H9 (cell line): Measurements from ENCODE around the gene CPA4. TPM values are rescaled to one million over a fixed set of nuclear protein-coding genes. Genes with fewer than 3 reads are reported as not detected.

Experiments
- DNase-seq: peaks from one replicate; pipeline ENCODE4 v3.0.0-alpha.2; 2017
- H2AFZ ChIP-seq: one replicate; pipeline ENCODE4 v1.6.1; 2013; ENCODE audit warnings: mild to moderate bottlenecking, low read length, control low read depth, moderate library complexity
- H2AK5ac ChIP-seq: 2 replicates; pipeline ENCODE4 v1.6.1; 2013; ENCODE audit warnings: low read length, control low read depth, mixed read lengths; ENCODE audit not compliant: insufficient read length
- H2BK120ac ChIP-seq: one replicate; pipeline ENCODE4 v1.6.1; 2013; ENCODE audit warnings: low read depth, mild to moderate bottlenecking, low read length, control low read depth, inconsistent platforms; ENCODE audit not compliant: poor library complexity, severe bottlenecking
- H2BK12ac ChIP-seq: 2 replicates; pipeline ENCODE4 v1.6.1; 2013; ENCODE audit warnings: low read length, control low read depth, mixed read lengths, low read depth; ENCODE audit not compliant: insufficient read length
- H2BK15ac ChIP-seq: 2 replicates; pipeline ENCODE4 v1.6.1; 2013; ENCODE audit warnings: low read depth, low read length, control low read depth
- H2BK20ac ChIP-seq: one replicate; pipeline ENCODE4 v1.6.1; 2013; ENCODE audit warnings: low read depth, mild to moderate bottlenecking, low read length, control low read depth, inconsistent platforms; ENCODE audit not compliant: poor library complexity, severe bottlenecking
- H2BK5ac ChIP-seq: 2 replicates; pipeline ENCODE4 v1.6.1; 2013; ENCODE audit warnings: low read length, control low read depth, mixed read lengths; ENCODE audit not compliant: insufficient read length
- H3K14ac ChIP-seq: 2 replicates; pipeline ENCODE4 v1.6.1; 2013; ENCODE audit warnings: low read length, control low read depth; ENCODE audit not compliant: insufficient read depth
- H3K18ac ChIP-seq: 2 replicates; pipeline ENCODE4 v1.6.1; 2013; ENCODE audit warnings: low read depth, mild to moderate bottlenecking, mixed read lengths, low read length, control low read depth; ENCODE audit not compliant: insufficient read length
- H3K23ac ChIP-seq: 2 replicates; pipeline ENCODE4 v1.6.1; 2013; ENCODE audit warnings: low read length, control low read depth, mixed read lengths, low read depth; ENCODE audit not compliant: insufficient read length
- H3K23me2 ChIP-seq: 2 replicates; pipeline ENCODE4 v1.6.1; 2013; ENCODE audit warnings: low read depth, mild to moderate bottlenecking, mixed read lengths, low read length, control low read depth; ENCODE audit not compliant: insufficient read length, poor library complexity, severe bottlenecking
- H3K27ac ChIP-seq: 2 replicates; pipeline ENCODE4 v1.5.1; 2013; ENCODE audit warnings: low read length, control low read depth, mixed read lengths, low read depth; ENCODE audit not compliant: insufficient read length
- H3K27me3 ChIP-seq: 2 replicates; pipeline ENCODE4 v1.6.1; 2013; ENCODE audit warnings: low read length, control low read depth, inconsistent platforms; ENCODE audit not compliant: insufficient read depth
- H3K4ac ChIP-seq: 2 replicates; pipeline ENCODE4 v1.6.1; 2013; ENCODE audit warnings: low read depth, mild to moderate bottlenecking, control low read depth, inconsistent platforms, low read length, moderate library complexity
- H3K4me1 ChIP-seq: 2 replicates; pipeline ENCODE4 v1.6.1; 2013; ENCODE audit warnings: low read length, control low read depth, inconsistent platforms; ENCODE audit not compliant: insufficient read depth
- H3K4me2 ChIP-seq: 2 replicates; pipeline ENCODE4 v1.6.1; 2013; ENCODE audit warnings: low read length, control low read depth, mixed read lengths; ENCODE audit not compliant: insufficient read length, insufficient read depth
- H3K56ac ChIP-seq: 2 replicates; pipeline ENCODE4 v1.6.1; 2013; ENCODE audit warnings: low read depth, mild to moderate bottlenecking, mixed read lengths, low read length, control low read depth; ENCODE audit not compliant: insufficient read length
- H3K79me1 ChIP-seq: 2 replicates; pipeline ENCODE4 v1.6.1; 2013; ENCODE audit warnings: low read depth, mild to moderate bottlenecking, moderate library complexity, low read length, control low read depth, inconsistent platforms; ENCODE audit not compliant: insufficient read depth, poor library complexity, severe bottlenecking
- H3K79me2 ChIP-seq: 2 replicates; pipeline ENCODE4 v1.6.1; 2013; ENCODE audit warnings: low read length, control low read depth, inconsistent platforms; ENCODE audit not compliant: insufficient read depth
- H3K9ac ChIP-seq: 2 replicates; pipeline ENCODE4 v1.6.1; 2013; ENCODE audit warnings: low read length, control low read depth, mixed read lengths; ENCODE audit not compliant: insufficient read length; ENCODE audit errors: extremely low read depth
- H3K9me3 ChIP-seq: one replicate; pipeline ENCODE4 v1.6.1; 2013; ENCODE audit warnings: low read depth, low read length, inconsistent platforms; ENCODE audit not compliant: control insufficient read depth
- H3T11ph ChIP-seq: one replicate; pipeline ENCODE4 v1.6.1; 2013; ENCODE audit warnings: mild to moderate bottlenecking, low read length, control low read depth, inconsistent platforms
- H4K20me1 ChIP-seq: one replicate; pipeline ENCODE4 v1.6.1; 2013; ENCODE audit not compliant: control insufficient read depth, insufficient read length, insufficient read depth
- H4K5ac ChIP-seq: 2 replicates; pipeline ENCODE4 v1.6.1; 2013; ENCODE audit warnings: low read depth, mild to moderate bottlenecking, mixed read lengths, low read length, control low read depth; ENCODE audit not compliant: insufficient read length
- H4K8ac ChIP-seq: replicated peaks from 2 replicates; pipeline ENCODE4 v1.6.1; 2013; ENCODE audit warnings: low read length, control low read depth, mixed read lengths, low read depth; ENCODE audit not compliant: insufficient read length
- H4K91ac ChIP-seq: 2 replicates; pipeline ENCODE4 v1.6.1; 2013; ENCODE audit warnings: low read depth, mild to moderate bottlenecking, moderate library complexity, mixed read lengths, low read length, control low read depth; ENCODE audit not compliant: insufficient read length
- H3K27ac Mint-ChIP-seq, 3 experiments: 2 replicates in 2 of 3; 3 replicates in 1 of 3; pipeline ENCODE4 v1.8.0; 2020 to 2021; ENCODE audit warnings: mixed read lengths in 3 of 3, mild to moderate bottlenecking in 1 of 3, moderate library complexity in 1 of 3
- H3K27me3 Mint-ChIP-seq: 2 replicates; pipeline ENCODE4 v1.8.0; 2021; ENCODE audit warnings: low read depth, mild to moderate bottlenecking, moderate library complexity, mixed read lengths
- H3K36me3 Mint-ChIP-seq, 3 experiments: 2 replicates in 2 of 3; 3 replicates in 1 of 3; pipeline ENCODE4 v1.8.0; 2020 to 2021; ENCODE audit warnings: low read depth in 3 of 3, mixed read lengths in 3 of 3; ENCODE audit not compliant: insufficient read depth in 1 of 3
- H3K4me1 Mint-ChIP-seq, 2 experiments: 2 replicates each; pipeline ENCODE4 v1.8.0; 2020; ENCODE audit warnings: mixed read lengths in 2 of 2
- H3K4me3 Mint-ChIP-seq, 2 experiments: 2 replicates in 1 of 2; 3 replicates in 1 of 2; pipeline ENCODE4 v1.8.0; 2020 to 2021; ENCODE audit warnings: mild to moderate bottlenecking in 2 of 2, mixed read lengths in 2 of 2, moderate library complexity in 1 of 2
- H3K9me3 Mint-ChIP-seq, 2 experiments: 2 replicates in 1 of 2; 3 replicates in 1 of 2; pipeline ENCODE4 v1.8.0; 2020; ENCODE audit warnings: mild to moderate bottlenecking in 2 of 2, mixed read lengths in 2 of 2, moderate library complexity in 1 of 2
- CTCF ChIP-seq: fragments of 200-600 bp; sonication (generic); conservative IDR thresholded peaks from 3 replicates; pipeline ENCODE4 v1.8.0; 2021; ENCODE audit warnings: antibody characterized with exemption, mild to moderate bottlenecking
- WGBS: extraction: QIAGEN DNeasy Blood & Tissue Kit; methylation state at CpG from one replicate; pipeline ENCODE4 v1.1.7; 2013; ENCODE audit warnings: missing lambda C conversion rate, low lambda C conversion rate, mixed read lengths; ENCODE audit not compliant: insufficient read length; ENCODE audit errors: extremely low coverage; 5-methylcytosine and 5-hydroxymethylcytosine counted together
- total RNA-seq: library from RNA; stranded (reverse); gene quantifications from 2 replicates; pipeline ENCODE4 v1.2.1, GENCODE V29; 2021

CPA4 gene
- total RNA-seq, 1 experiment from 2014 or later = not detected

- no peak overlapping the region for H3K27ac Mint-ChIP-seq
- DNase-seq = no peak
These were observed 65.5 kb downstream of the CPA4 start for GRCh38 chr7:130358471-130358870.

More at GRCh38 chr7:130358471-130358870, 65.5 kb downstream of the CPA4 start:
- Mint-ChIP-seq H3K27me3 (peaks cover 2% of the 10 kb centered on the region; the same call in 1 of the 2 replicates), H3K9me3 (peaks cover 6 to 7% of the 10 kb centered on the region in 2 experiments; a peak in 4 of 5 replicates), H3K4me1 (peaks cover 12 to 13% of the 10 kb centered on the region in 2 experiments), H3K36me3 (peaks cover 0 to 8% (median 2%) of the 10 kb centered on the region in 3 experiments; a peak in 3 of 7 replicates), H3K4me3 (no peak overlapping the region)
- no peaks in the 10 kb centered on the region for H3K9me3 ChIP-seq
- no peak overlapping the region for H4K5ac ChIP-seq
- TF ChIP-seq CTCF = no peak
- no peak overlapping the region for H3K4me2 ChIP-seq
- no peak overlapping the region for H2AFZ ChIP-seq
- H3K23ac ChIP-seq = no peak overlapping the region
- no peak overlapping the region for H2BK120ac ChIP-seq
- H3K4ac ChIP-seq = no peak overlapping the region
- no peak overlapping the region for H2BK5ac ChIP-seq
- H4K8ac ChIP-seq = no peak overlapping the region
- no peak overlapping the region for H3K56ac ChIP-seq
- H2AK5ac ChIP-seq = no peak overlapping the region
- H3K27me3 ChIP-seq = no peaks in the 10 kb centered on the region
- no peaks in the 10 kb centered on the region for H3K23me2 ChIP-seq
- H3T11ph ChIP-seq = no peak overlapping the region
- no peak overlapping the region for H2BK15ac ChIP-seq
- no peak overlapping the region for H3K18ac ChIP-seq
- H2BK20ac ChIP-seq = no peak overlapping the region
- H3K14ac ChIP-seq = no peak overlapping the region
- no peak overlapping the region for H2BK12ac ChIP-seq
- peaks cover 7% of the 10 kb centered on the region; the same call in 1 of the 2 replicates for H3K4me1 ChIP-seq
- H3K79me2 ChIP-seq = no peaks in the 10 kb centered on the region
- no peak overlapping the region for H3K27ac ChIP-seq
- H4K20me1 ChIP-seq = no peaks in the 10 kb centered on the region
- no peak overlapping the region for H4K91ac ChIP-seq
- H3K79me1 ChIP-seq = no peaks in the 10 kb centered on the region
- no CpG with 5 or more reads among the region's 4 CpGs for WGBS
- no peak overlapping the region for H3K9ac ChIP-seq
